NCI-H2029 treated with DMSO at 0.1 percent for 48 hours (cell line): ENCODE results near the gene NAALADL2.

ENCODE experiments used
- DNase-seq: peaks from one replicate; lab custom pipeline; 2025; lab: John Stamatoyannopoulos, UW

The NAALADL2 gene

DNA sequence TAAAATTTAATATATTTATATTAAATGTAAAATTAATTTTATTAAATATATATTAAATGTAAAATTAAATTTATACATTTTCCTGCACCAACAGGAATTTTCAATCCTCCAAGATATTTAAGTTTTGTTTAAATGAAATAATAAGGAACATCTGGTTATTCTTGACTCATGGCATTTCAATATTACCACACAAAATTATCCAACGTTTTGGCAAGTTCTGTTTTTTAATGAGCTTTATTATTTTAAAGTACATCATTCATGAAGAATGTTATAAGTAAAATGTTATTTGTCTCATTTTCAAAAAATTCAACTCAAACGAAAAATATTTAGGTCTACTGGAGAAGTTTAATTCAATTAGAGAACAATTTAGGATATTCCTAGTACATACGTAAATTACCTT lies 811.4 kb downstream of the NAALADL2 start:
- DNase-seq: no peak

- DNase-seq: no peak
Measured at GRCh38 chr3:175672119-175672689, 813.1 kb downstream of the NAALADL2 start.

DNA sequence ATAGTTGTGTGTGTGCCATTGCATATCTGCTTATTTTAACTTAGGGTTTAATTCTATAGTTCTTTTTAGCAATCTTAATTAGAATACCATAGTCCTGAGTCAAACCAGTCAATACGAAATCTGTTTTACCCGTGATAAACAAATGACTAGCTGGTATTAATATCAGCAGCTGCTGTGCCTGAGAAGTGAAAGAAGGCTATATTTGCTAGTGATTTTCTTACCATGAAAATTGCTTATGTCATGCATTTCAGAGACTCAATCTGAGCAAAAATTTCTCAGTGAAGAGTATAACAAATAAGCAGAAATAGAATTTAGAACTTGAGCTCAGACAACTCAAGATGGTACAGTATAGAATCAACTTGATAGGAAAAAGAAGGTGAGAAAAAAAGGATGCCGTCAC lies 820.4 kb downstream of the NAALADL2 start:
- DNase-seq: no peak

DNA sequence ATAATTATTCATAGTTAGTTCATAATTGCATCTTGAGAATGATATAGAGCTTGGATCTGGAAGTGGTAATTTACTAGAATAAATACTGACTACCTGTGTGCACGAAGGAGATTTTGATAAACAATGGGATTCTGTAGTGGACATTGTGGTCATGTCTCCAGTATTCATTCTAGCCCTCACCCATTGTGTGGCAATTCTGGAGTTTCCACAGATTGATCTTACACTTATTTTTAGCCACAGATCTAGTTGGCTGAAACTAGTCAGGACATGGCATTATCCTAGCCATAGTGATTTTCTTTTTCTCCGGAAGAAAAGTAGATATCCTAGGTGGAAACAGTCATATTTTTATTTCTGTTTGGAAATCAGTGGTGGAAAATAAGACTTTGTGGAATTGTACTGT lies 833.1 kb downstream of the NAALADL2 start:
- DNase-seq: no peak

DNA sequence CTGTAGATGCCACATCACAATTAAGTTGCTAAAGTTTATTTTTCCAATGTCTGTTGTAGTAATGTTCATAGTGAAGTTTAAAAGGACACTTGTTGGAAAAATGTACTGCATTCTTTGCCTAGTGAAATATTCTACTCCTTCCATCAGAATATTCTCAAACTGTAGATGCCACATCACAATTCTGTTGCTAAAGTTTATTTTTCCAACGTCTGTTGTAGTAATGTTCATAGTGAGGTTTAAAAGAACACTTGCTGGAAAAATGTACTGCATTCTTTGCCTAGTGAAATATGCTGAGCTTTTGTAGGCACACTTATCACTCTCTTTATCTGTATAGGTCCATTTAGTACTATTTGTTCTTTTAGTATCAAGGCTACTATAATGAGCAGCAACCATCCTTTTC lies 836.1 kb downstream of the NAALADL2 start:
- DNase-seq: no peak

GRCh38 chr3:175702956-175703355 lies 843.8 kb downstream of the NAALADL2 start:
- DNase-seq: no peak

- no peak for DNase-seq
Measured at GRCh38 chr3:175704366-175705055, 845.4 kb downstream of the NAALADL2 start.

GRCh38 chr3:175713268-175713667 lies 854.1 kb downstream of the NAALADL2 start:
- DNase-seq: no peak

DNA sequence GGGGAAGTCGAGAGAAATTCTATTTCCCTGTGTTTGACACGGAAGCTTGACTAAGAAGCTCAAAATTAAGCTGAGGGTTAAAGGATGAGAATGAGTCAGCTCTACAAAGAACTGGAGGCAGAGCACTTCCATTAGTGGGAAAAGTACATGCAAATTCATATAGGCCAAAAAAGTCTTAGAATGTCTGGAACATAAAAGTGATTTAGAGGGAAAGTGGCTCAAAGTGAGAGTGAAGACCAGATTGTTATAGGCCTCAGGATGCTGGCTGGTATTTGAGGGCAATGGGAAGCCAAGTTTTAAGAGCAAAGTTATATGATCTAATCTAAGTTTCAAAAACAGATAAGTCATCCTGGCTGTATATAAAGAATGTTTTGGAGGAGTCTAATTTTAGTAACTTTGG lies 857.3 kb downstream of the NAALADL2 start:
- DNase-seq: no peak

- no peak for DNase-seq
Measured at GRCh38 chr3:175726228-175726627, 867.1 kb downstream of the NAALADL2 start.

DNA sequence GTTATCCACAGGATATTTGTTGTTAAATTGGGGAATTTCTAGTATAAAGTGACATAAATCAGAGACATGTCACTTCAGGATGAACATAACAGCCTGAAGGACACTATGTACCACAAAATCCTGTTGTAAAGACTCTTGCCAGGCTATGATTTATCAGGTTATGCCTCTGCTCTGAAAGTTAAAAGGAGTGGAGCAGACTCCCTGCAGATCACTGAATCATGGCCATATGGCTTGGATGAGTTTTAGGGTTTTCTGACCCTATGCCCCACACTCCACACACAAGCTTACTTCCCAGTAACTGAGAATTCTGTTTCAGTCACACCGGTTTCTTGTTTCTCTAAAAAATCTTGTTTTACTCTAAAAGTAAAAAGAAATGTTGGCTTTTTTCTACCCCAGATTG lies 869.4 kb downstream of the NAALADL2 start:
- DNase-seq: no peak

DNA sequence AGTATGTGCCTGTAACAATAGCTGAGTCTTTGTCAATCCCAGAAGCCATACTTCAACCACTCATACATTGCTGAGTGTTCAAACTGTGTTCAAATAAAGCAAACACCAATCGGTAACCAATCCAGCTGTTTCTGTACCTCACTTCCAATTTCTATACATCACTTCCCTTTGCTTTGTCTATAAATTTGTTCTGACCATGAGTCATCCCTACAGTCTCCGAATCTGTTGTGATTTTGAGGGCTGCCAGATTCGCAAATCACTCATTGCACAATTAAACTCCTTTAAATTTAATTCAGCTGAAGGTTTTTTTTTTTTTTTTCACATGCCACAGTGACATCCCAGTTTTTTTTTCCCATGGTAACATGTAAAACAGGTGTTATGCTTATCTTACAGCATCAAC lies 870.3 kb downstream of the NAALADL2 start:
- no peak for DNase-seq

- DNase-seq: no peak
Measured at GRCh38 chr3:175731543-175731942, 872.4 kb downstream of the NAALADL2 start.

DNA sequence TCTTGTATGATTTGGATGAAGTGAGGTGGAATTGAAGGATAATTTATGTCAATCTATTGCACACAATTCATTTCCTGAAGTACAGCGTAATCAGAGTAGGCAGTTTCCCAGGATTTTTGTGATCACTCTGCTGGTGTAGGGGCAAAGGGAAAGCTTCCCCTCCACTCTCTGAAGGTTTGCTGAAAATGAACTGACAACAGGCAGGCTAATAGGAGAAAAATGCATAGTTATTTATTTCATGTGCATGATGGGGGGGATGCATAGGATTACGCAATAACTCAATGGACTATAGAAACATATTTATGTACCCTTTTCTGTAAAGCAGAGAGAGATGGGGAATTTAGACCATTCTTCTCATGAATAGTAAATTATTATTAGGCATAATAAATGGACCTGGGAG lies 872.9 kb downstream of the NAALADL2 start:
- DNase-seq: no peak

DNA sequence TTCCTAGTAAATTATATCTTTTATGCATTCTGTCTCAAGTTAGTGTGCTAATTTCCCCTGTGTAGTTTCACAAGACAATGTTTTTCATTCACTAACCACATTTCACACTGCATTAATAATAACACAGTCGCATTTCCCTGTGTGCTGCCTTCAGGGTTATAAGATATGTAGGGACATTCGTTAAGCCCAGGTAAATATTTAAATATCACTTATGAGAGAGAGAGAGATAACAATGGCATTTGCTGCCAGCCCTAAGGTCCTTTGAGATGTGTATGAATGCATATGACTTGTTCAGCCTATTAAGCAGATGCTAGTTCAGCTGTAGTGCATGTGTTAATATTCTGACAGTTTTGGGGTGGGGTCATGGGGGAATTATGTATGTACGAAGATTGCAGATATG lies 876.7 kb downstream of the NAALADL2 start:
- peak; percentile 44 for DNase-seq

- no peak for DNase-seq
Measured at GRCh38 chr3:175737646-175738572, 878.8 kb downstream of the NAALADL2 start.

DNA sequence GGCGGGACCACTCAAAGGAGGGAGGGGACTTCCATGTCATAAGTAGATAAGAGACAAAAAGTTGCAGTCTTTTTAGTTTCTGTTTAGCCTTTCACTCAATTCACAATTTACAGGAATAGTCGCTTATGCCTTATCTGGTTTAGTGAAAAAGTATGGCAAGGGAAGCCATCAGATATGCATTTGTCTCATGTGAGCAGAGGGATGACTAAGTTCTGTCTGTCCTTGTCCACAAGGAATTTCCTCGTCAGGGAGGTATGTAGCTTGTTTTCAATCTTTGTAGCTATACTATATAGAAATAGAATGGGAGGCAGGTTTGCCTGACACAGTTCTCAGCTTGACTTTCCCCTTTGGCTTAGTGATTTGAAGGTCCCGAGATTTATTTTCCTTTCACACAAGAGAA lies 882.8 kb downstream of the NAALADL2 start:
- DNase-seq: no peak

DNA sequence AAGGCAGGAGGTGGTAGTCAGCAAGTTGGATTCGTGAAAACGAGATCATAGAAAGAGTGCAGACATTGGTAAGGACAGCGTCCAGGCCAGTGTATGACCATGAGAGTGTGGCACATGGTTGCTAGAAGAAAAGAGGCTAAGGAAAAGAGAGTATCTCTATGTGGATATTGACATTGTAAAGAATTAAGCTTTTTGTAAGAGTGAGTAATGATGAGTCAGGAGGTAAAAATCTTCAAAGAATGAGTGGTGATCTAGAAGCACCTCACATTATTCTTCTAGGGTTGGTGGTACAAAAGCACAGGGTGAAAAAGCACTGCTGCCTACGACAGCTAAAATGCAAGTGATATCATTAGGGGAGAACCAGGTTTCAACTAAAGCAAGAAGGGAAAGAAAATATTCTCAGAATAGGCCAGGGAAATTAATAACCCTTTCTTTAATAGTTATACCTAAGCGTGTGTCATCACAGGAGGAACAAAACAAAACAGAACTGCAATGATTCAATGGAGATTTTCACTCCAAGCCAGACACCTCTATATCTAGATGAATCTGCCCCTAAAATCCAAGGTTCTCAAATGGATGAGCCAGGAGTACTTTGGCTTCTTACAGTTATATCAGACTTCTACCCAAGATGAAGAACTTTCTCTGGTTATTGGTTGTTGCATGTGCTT lies 884.7 kb downstream of the NAALADL2 start:
- DNase-seq: no peak

DNA sequence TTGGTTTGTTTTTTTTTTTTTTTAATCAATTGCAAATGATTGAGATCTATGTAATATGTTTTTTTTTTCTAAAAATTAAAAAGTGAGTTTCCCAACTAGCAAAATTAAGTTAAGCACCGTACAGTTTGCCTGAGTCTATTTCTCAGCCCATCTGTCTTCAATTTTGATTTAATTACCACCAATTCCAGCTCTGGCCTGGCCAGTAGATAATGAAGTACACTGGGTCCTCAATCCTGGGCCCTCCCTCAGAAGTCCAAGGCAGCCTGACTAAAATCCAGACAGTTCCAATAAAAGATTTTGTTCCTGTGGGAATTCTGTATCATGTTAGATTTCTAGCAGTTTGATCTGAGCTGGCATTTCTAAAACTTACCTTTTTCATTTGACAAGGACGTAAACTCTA lies 887.2 kb downstream of the NAALADL2 start:
- no peak for DNase-seq

GRCh38 chr3:175748087-175748730 lies 889.1 kb downstream of the NAALADL2 start:
- no peak for DNase-seq

- no peak for DNase-seq
Measured at GRCh38 chr3:175749981-175750380, 890.8 kb downstream of the NAALADL2 start.

DNA sequence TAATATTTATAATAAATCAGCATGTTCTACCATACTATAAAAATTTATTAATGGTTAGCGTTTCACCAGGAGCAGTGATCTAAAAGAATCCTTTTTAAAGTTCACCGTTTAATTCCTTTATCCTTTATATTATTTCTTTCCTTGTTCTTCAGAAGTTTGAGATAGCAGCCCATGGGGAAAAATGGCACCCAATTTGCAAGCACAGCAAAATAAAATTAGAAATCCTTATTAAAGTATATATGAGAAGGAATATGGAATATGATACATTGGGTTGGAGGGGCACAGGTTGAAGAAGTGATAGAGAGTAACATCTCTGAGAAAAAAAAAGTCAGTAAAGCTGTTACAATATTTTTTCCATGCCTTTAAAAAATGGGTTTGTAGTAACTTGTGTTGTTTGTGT lies 892.0 kb downstream of the NAALADL2 start:
- no peak for DNase-seq
